ENCODE measurements around the gene GTPBP8.
"Not testable (repeated sequence)": the region's sequence is repeated elsewhere in the genome, so short reads cannot be mapped to it uniquely, and the experiment has no call there.

GTPBP8 gene

GRCh38 chr3:112987710-112988334 is 3.0 kb upstream of the GTPBP8 start:
- in situ Hi-C loops (cut with MboI; ENCODE audit: low sequenced_read_pairs): loop anchor here (10.0 to 25.0 kb wide), 2 partner anchors 253 to 351 kb away; partner anchors contain the start of gene CCDC80

DNA sequence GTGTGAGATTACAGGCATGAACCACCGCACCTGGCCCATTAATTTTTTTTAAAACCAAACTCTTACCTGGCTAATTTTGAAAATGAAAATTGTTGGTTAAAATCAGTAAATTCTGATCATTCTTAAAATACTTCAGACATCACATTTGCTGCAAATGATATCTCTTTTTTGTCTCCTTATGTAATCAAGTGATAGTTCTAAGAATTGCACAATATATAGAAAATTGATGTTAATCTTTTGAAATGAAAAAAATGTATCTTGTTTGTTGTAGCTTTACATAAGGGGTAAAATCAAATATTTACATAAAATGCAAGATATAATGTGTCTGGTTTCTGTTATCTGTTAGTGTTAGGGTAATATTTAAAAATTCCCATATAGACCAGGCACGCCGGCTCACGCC is 5.0 kb downstream of the GTPBP8 start:
- in situ Hi-C loops (cut with MboI; ENCODE audit: low sequenced_read_pairs): loop anchor here (25.0 kb wide), 1 partner anchor 358 kb away; the partner anchor contains the start of gene CCDC80

DNA sequence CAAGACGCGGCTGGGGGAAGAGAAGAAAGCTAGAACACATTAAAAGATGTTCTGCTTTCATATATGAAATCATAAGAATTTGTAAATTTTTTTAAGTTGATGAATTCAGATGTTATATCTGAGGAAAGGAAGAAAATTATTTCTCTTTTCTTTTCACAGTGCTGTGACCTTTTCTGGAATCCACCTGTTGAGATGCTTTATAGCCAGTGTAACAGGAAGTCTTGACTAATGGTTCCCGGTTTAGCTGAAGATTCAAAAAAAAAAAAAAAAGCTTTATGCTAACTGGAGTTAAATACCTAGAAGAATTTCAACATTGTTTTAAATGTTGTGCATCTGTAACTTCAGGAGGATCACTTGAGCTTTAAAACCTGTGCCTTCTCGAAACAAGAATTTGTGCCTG is 9.9 kb downstream of the GTPBP8 start:
- in situ Hi-C loops (cut with MboI; ENCODE audit: low sequenced_read_pairs): no loop called here

DNA sequence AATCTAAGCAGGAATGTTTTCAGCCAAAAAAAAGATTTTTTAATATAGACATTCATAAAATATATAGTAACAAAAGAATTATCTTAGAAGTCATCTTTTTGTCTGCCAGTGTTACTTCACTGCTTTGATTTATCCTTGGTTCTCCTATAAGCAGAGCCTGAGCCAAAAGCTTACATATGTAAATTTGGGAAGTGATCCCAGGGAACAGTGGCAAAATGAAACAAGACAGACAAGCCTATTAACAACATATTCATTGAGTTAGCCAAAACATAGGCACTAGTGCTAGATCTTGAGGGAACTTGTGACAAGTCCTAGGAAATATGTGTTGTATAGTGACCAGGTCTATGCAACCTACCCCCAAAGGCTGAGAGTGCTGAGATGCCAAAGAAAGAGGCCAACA is 11.3 kb downstream of the GTPBP8 start:
- in situ Hi-C loops (cut with MboI; ENCODE audit: low sequenced_read_pairs): no loop called here

- in situ Hi-C loops (cut with MboI; ENCODE audit: low sequenced_read_pairs): no loop called here
Observed at GRCh38 chr3:113002679-113003078, 11.9 kb downstream of the GTPBP8 start.

- in situ Hi-C loops (cut with MboI; ENCODE audit: low sequenced_read_pairs): no loop called here
Observed at GRCh38 chr3:113005611-113006010, 14.8 kb downstream of the GTPBP8 start.

GRCh38 chr3:113006359-113007056 is 15.7 kb downstream of the GTPBP8 start:
- in situ Hi-C loops (cut with MboI; ENCODE audit: low sequenced_read_pairs): no loop called here

DNA sequence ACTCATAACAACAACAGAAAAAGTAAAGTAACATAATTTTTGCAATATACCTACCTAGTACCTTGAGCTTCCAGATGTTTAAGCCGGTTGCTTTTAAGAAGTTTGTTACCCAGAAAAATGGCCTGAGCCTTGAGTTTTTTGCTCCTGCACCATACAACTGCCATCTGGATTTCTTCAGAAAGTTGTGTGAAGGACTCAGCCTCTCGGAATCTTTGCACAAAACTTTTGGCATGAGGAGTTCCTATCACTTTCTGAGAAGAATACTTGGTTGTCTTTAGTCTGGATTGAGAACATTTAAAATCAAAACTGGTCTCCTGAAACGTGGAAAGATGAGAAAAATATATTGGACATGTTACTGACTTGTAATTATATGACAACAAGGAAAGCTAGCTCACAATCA is 17.3 kb downstream of the GTPBP8 start:
- in situ Hi-C loops (cut with MboI; ENCODE audit: low sequenced_read_pairs): no loop called here

GRCh38 chr3:113013593-113013992 is 22.8 kb downstream of the GTPBP8 start:
- in situ Hi-C loops (cut with MboI; ENCODE audit: low sequenced_read_pairs): no loop called here

DNA sequence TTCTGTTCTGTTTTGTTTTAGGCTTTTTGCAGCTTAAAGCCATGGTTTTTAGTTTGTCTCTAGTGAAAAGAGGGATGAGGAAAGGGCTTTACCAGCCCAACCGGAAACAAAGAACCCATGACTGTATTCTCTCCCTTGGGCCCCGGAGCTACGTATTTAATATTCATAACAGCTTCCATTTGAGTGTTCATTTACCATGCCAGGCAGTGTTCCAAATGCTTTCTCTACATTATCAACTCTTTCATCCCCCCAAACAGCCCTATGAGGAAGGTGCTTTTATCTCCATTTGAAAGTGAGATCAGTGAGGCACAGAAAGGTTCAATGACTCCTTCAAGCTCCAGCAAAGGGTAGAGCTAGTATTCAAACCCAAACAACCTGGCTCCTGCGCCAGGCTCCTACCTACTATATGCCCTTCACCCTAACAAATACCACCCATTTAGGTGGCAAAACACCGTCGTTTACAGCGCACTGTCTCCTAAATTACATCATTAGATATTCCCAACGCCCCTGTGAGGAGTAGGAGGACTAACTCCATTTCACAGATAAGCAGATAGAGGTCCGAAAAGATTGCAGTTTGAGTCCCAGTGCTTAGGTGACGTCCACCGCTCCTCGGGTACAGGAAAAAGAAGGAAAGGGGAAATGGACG is 27.9 kb downstream of the GTPBP8 start:
- in situ Hi-C loops (cut with MboI; ENCODE audit: low sequenced_read_pairs): no loop called here

DNA sequence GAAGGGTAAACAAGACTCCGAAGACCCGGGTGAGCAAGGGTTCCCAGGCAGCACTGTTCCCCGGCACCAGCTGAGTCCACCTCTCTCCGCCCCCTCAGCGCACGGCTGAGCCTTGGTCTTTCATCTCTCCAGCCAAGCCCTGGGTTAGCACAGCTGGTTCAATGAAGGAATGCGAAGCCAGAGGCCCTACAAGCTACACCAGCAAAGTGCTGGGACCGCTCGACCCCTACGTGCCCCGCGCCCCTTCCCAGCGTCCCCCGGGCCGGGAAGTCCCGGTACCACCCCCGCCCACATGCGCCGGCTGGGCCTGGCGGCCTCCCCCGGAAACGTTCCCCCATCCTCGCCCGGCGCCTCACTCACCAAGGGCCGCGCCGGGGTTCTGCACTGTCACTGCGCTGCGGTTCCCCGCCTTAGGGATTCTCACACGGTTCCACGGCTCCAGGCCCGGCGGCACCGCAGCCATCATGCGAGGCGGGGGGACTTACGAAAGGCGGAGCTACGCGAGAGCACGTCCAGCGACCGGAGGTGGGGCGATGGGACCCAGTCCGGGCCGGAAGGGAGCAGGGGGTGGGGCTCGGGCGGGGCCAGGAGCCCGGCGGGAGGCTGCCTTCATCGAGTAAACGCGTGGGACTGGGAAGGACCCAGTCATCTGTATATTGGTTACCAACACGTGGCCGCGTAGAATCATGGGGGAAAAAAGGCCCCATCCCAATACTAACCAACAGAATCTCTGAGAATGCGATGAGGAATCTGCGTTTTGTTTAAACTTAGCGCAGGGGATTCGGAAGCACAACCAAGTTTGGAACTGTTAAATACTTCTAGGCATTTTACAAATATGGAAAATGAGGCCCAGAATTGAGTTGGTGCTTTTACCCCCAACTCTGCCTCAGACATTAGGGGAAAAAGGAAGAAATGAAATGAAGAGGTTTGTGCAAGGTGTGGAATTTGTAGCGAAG is 28.7 kb downstream of the GTPBP8 start:
- in situ Hi-C loops (cut with MboI; ENCODE audit: low sequenced_read_pairs): no loop called here

GRCh38 chr3:113021471-113021870 is 30.7 kb downstream of the GTPBP8 start:
- in situ Hi-C loops (cut with MboI; ENCODE audit: low sequenced_read_pairs): no loop called here

- in situ Hi-C loops (cut with MboI; ENCODE audit: low sequenced_read_pairs): no loop called here
Observed at GRCh38 chr3:113034011-113034410, 43.2 kb downstream of the GTPBP8 start.

GRCh38 chr3:113035387-113035982 is 44.7 kb downstream of the GTPBP8 start:
- in situ Hi-C loops (cut with MboI; ENCODE audit: low sequenced_read_pairs): no loop called here

DNA sequence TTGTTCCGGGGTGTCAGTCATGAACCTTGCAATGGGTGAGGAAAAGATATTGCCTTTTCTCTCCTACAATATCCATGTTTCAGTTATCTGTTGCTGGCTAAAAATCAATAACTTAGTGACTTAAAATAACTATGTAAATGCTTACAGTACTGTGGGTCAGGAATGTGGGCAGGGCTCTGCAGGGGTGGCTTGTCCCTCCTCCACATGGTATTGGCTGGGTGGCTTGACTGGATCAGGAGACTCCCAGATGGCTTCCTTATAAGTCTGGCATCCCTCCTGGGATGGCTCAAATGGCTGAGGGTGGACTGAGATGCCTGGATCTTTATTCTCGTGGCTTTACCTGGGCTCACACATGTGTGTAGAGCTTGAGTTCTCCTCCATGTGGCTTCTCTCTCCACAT is 47.5 kb downstream of the GTPBP8 start:
- in situ Hi-C loops (cut with MboI; ENCODE audit: low sequenced_read_pairs): no loop called here

GRCh38 chr3:113039546-113039945 is 48.8 kb downstream of the GTPBP8 start:
- in situ Hi-C loops (cut with MboI; ENCODE audit: low sequenced_read_pairs): no loop called here

GRCh38 chr3:113040231-113040630 is 49.4 kb downstream of the GTPBP8 start:
- in situ Hi-C loops (cut with MboI; ENCODE audit: low sequenced_read_pairs): no loop called here

DNA sequence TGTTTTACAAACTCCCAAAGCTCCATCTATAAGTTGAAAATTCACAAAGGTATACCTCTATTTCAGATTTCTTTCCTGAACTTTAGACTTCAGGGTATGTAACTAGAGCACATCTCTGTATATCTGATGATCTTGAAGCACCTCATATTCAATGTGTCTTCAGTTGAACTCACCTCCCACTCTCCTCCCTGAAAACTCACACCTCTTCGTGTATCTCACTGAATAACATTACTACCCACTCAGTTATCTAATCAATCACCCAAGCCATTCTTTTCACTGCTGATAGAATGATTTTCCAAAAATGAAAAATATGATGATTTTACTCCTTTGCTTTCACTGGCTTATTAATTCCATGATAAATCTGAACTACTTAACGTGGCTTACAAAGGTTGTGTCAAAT is 52.9 kb downstream of the GTPBP8 start:
- in situ Hi-C loops (cut with MboI; ENCODE audit: low sequenced_read_pairs): no loop called here

DNA sequence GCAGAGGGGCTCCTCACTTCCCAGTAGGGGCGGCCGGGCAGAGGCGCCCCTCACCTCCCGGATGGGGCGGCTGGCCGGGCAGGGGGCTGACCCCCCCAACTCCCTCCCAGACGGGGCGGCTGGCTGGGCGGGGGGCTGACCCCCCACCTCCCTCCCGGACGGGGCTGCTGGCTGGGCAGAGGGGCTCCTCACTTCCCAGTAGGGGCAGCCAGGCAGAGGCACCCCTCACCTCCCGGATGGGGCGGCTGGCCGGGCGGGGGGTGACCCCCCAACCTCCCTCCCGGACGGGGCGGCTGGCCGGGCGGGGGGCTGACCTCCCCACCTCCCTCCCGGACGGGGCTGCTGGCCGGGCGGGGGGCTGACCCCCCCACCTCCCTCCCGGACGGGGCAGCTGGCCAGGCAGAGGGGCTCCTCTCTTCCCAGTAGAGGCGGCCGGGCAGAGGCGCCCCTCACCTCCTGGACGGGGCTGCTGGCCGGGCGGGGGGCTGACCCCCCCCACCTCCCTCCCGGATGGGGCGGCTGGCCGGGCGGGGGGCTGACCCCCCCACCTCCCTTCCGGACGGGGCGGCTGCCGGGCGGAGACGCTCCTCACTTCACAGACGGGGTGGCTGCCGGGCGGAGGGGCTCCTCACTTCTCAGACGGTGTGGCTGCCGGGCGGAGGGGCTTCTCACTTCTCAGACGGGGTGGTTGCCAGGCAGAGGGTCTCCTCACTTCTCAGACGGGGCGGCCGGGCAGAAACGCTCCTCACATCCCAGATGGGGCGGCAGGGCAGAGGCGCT is 55.6 kb downstream of the GTPBP8 start:
- in situ Hi-C loops (cut with MboI; ENCODE audit: low sequenced_read_pairs): not testable (repeated sequence)

DNA sequence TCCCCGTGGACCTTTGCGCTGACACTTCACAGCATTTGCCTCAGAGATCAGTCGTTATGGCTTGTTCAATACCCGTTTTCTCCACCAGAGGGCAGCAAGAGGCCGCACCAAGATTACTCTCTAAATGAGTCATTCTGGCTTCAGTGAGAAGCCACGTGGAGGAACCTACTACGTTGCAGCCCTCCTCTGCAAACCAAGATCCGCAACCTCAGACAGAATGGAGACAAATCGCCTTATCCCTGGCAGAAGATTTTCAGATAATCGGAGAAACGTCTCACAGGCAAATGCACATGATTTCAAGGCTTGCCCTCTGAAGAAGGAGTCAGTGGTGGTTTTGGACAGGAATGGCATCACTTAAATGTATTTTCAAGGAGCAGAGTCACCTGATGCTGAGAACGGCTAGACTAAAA is 60.5 kb downstream of the GTPBP8 start:
- in situ Hi-C loops (cut with MboI; ENCODE audit: low sequenced_read_pairs): loop anchor here (10.0 kb wide), 1 partner anchor 233 kb away; no protein-coding TSS in a partner anchor
